ENCODE results near the gene FAF2.
"Not testable (repeated sequence)": the region's sequence is repeated elsewhere in the genome, so short reads cannot be mapped to it uniquely, and the experiment has no call there.

The FAF2 gene

DNA sequence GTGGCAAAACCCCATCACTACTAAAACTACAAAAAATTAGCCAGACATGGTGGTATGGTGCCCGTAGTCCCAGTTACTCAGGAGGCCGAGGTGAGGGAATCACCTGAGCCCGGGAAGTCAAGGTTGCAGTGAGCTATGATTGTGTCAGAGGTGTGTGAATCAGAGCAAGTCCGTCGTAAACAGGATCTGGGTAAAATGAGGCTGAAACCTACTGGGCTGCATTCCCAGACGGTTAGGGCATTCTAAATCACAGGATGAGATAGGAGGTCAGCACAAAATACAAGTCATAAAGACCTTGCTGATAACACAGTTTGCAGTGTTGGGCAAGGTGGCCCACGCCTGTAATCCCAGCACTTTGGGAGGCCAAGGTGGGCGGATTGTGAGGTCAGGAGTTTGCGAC lies 29.9 kb upstream of the FAF2 start:
- DNase-seq (ENCODE audit: low spot score), result no peak

GRCh38 chr5:176420086-176420485 lies 28.1 kb upstream of the FAF2 start:
- no peak for DNase-seq (ENCODE audit: low spot score)

GRCh38 chr5:176420972-176421544 lies 27.1 kb upstream of the FAF2 start:
- DNase-seq (ENCODE audit: low spot score), result no peak

GRCh38 chr5:176424181-176424580 lies 24.0 kb upstream of the FAF2 start:
- DNase-seq (ENCODE audit: low spot score), result no peak

DNA sequence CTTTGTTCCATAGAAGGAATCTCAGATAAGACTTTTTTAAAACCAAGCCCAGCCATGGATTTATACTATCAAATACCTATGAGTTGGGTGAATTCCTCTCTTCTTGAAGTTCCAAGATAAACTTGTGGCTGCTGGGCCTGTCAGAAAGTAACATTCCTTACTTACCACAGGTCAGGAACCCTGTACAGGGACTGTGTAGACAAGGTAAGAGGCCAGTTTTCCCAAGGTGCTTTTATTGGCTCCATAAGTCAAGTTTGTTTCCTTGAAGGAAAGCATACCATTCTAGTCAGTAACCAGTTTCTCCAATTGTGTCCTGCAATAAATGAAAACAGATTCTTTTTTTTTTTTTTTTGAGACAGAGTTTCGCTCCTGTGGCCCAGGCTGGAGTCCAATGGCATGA lies 23.0 kb upstream of the FAF2 start:
- DNase-seq (ENCODE audit: low spot score), result no peak

DNA sequence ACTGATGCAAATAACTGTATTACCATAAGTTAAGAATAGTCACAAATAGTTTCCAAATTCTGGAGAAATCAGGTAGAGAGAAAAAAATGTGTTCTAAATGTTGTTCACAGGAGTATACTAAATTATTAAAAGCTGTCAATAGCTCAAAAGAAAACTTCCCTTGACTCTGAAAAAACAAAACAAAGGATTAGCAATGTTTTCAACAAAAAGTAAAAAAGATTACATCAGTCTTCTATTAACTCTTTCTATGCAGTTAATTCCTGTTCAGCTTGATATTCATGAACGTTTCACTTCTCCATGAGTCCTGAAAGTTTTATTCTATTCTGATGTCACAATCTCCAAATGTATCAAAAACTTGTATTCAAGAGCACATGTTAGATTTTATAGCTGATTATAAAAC lies 22.4 kb upstream of the FAF2 start:
- DNase-seq (ENCODE audit: low spot score), result no peak

GRCh38 chr5:176426876-176427275 lies 21.3 kb upstream of the FAF2 start:
- DNase-seq (ENCODE audit: low spot score), result no peak

GRCh38 chr5:176427971-176428370 lies 20.2 kb upstream of the FAF2 start:
- no peak for DNase-seq (ENCODE audit: low spot score)

DNA sequence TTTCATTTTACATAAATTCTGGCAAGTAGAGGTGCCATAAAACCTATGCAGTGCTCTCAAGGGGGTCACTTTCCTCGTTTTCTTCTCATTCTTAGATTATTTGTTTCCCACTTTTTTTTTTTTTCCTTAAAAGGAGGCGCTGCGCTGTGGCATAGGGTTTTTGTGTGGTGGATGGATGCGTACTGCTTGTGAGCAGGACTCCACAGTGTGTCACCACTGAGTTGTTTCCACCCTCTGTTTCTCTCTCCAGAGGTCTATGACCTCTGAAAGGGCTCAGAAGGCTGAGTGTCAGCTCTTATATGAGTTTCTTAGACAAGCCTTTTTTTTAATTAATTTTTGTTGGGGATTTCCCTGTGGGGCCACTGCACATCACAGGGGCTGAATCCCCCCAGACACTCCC lies 18.2 kb upstream of the FAF2 start:
- no peak for DNase-seq (ENCODE audit: low spot score)

DNA sequence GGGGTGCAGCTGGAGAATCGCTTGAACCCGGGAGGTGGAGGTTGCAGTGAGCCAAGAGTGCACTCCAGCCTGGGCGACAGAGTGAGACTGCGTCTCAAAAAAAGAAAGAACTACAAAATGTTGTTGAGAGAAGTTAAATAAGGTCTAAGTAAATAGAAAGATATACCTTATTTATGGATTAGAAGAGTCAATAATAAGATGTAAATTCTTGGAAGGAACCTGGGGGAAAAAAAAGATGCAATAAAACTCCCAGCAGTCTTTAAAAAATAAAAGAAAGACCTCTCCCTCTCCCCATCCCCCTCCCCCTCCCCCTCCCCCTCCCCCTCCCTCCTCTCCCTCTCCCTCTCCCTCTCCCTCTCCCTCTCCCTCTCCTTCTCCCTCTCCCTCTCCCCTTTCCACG lies 15.5 kb upstream of the FAF2 start:
- no peak for DNase-seq (ENCODE audit: low spot score)

DNA sequence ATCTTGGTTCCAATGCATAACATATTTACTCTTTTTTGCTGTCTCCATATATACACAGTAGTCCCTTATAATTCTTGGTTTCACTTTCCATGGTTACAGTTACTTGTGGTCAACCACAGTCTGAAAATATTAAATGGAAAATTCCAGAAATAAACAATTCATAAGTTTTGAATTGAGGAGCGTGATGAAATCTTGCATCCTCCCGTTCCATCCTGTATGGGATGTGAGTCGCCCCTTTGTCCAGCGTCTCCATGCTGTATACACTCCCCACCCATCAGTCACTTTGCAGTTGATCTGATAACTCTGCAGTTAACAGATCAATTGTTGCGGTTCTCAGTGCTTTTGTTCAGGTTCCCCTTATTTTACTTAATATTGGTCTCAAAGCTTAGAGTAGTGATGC lies 11.5 kb upstream of the FAF2 start:
- peak; percentile 31 for DNase-seq (ENCODE audit: low spot score)

GRCh38 chr5:176438959-176439757 lies 9.0 kb upstream of the FAF2 start:
- peak; percentile 29 for DNase-seq (ENCODE audit: low spot score)

DNA sequence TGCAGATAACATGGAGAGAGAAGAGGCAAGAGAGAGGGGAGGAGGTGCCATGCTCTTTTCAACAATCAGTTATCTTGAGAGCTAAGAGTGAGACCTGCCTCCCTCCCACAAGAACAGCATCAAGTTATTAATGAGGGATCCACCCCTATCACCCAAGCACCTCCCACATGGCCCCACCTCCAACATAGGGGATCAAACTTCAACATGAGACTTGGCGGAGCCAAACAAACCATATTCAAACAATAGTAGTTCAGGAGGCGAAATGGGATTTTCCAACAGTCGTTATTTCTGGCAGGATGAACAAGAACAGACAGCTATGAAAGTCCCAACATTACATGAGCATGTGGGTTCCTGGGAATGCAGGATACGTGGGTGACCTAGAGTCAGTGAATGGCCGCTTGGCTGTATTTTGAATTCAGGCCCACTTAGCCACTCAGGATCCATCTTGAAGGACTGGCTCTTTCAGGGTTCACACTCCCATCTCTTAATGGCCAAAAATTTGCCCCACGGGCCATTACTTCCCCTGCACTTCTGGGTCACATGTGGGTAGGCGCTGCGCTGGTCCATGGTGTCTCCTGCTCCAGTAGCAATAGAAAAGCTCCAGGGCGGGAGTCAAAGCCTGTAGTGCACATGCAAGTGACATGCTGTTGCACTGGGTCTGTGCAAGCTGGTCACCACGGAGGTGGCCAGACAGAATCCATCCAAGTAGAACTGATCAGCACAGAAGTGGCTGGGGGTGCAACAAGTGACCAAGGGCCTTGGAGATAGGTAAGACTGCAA lies 7.1 kb upstream of the FAF2 start:
- no peak for DNase-seq (ENCODE audit: low spot score)

- peak; percentile 30 for DNase-seq (ENCODE audit: low spot score)
These were observed 6.3 kb upstream of the FAF2 start for GRCh38 chr5:176441921-176442323.

DNA sequence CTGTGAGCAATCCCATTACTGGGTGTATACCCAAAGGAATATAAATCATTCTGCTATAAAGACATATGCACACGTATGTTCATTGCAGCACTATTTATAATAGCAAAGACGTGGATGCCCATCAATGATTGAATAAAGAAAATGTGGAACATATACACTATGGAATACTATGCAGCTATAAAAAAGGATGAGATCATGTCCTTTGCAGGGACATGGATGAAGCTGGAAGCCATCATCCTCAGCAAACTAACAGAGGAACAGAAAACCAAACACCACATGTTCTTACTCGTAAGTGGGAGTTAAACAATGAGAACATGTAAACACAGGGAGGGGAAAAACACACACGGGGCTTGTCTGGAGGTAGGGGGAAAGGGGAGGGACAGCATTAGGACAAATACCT lies 5.3 kb upstream of the FAF2 start:
- not testable (repeated sequence) for DNase-seq (ENCODE audit: low spot score)

GRCh38 chr5:176444742-176445141 lies 3.4 kb upstream of the FAF2 start:
- no peak for DNase-seq (ENCODE audit: low spot score)

GRCh38 chr5:176446028-176446665 lies 2.0 kb upstream of the FAF2 start:
- DNase-seq (ENCODE audit: low spot score), result no peak

DNA sequence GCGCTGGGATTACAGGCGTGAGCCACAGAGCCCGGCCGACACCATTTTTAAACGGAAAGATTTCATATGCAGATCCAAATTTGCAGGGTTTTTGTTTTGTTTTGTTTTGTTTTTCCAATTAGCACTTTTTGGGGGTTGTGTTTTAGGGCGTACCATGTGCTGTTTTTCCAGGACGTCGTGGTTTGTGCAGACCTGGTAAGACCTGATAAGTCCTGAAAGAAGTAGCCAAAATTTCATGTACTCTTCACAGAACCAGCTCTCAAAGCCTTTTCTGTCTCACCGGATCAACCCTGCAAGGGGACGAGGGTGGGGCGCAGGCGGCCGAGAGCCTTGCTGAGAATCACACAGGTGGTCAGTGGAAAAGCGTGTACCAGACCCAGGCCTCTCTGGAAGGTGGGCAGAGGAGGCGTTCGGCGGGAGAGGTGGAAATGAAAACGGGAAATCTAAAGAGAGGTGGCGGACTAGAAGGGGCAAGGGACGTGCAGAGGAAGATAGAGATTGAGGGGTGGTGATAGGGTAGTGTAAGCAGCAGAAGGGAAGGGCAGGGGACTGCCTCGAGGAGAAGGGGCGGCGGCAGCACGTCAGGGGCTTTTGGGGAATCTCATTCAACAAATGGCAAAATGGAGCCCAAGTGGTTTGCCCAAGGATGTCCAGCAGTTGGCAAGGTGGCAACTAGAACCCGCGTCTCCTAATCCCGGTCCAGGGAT lies 1.1 kb upstream of the FAF2 start:
- no peak for DNase-seq (ENCODE audit: low spot score)

DNA sequence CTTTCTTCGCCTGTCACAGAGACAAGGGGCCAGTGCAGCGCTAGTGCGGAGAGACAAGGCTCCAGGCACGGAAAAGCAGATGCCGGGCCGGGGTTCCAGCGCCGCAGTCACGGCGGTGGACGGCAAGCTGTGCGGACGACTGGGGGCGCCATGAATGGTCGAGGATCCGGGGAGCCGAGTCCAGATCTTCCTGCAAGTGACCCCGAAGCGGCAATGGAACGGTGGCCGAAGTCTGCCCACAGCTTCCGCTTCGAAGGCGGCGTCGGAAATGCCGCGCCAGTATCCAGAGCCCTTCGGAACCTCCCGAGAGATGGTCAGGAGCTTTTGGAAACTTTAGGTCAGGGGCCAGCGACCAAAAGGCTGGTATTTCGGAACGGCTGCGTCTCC lies 601 bp upstream of the FAF2 start:
- no peak for DNase-seq (ENCODE audit: low spot score)

- DNase-seq (ENCODE audit: low spot score), result no peak
These were observed 1.9 kb downstream of the FAF2 start for GRCh38 chr5:176450077-176450476.

DNA sequence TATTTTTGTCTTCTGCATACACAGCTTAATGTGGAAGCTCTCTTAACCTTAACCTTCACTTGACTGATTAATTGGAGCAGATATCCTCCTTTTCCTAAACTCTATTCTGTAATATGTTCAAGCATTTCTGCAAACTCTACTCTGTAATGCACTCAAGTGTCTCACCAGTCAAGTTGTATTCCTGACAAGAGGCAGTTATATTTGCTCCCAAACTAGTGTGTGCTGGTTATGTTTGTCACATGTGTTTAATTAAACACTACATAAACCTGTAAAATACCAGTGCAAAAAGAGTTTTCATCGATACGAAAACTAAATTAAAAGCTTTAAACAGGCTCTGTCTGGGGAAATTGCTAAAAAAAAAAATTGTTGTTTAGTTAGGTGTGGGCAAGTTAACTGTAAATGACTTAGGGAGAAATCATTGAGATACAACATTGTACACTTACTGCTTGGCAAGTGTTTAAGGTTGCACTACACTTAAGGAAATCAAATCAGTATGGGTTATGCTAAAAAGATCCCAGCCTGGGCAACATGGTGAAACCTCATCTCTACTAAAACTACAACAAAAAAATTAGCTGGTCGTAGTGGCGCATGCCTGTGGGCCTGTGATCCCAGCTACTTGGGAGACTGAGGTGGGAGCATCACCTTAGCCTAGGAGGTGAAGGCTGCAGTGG lies 6.7 kb downstream of the FAF2 start:
- no peak for DNase-seq (ENCODE audit: low spot score)
